ENCODE measurements around the gene RHOF. TPM values are rescaled to one million over a fixed set of nuclear protein-coding genes. Genes with fewer than 3 reads are reported as not detected.

Gene RHOF
- total and polyA plus RNA-seq, 4 donors, result 0.97 to 7.0 (median 3.5) TPM

GRCh38 chr12:121753844-121754264 is 39.6 kb downstream of the RHOF start:
- no peak for DNase-seq (ENCODE audit: low spot score)
- no peaks in the 10 kb centered on the region for H3K36me3 ChIP-seq (ENCODE audit: control insufficient read depth in 4 of 4, insufficient read depth in 3 of 4, low read depth in 1 of 4, low read length in 3 of 4)
- no peaks in the 10 kb centered on the region for H3K27me3 ChIP-seq (ENCODE audit: control insufficient read depth in 4 of 4, insufficient read depth in 4 of 4, low read length in 3 of 4)
- H3K4me1 ChIP-seq (ENCODE audit: control insufficient read depth in 4 of 4, insufficient read depth in 4 of 4, low read length in 3 of 4), result peaks cover 4 to 28% (median 13%) of the 10 kb centered on the region in 4 donors
- peak overlapping the region in 1 of 2 donors; percentile 26 for H3K9ac ChIP-seq (ENCODE audit: low read depth in 1 of 2, low read length in 2 of 2)
- TF ChIP-seq JUND (IDR thresholded peaks at IDR 0.05) (peak; percentile 23 to 67), ZBTB33 (IDR thresholded peaks at IDR 0.05) (no peak), NR2F2 (IDR thresholded peaks at IDR 0.05) (peak; percentile 20), MAX (IDR thresholded peaks at IDR 0.05) (no peak), CTCF (IDR thresholded peaks at IDR 0.05; ENCODE audit: low read depth, low read length, missing input control) (no peak), SP1 (IDR thresholded peaks at IDR 0.05) (peak; percentile 92), EGR1 (IDR thresholded peaks at IDR 0.05; ENCODE audit: low read depth in 2 of 2) (peak in 1 of 2 donors; percentile 68), HNF4A (conservative IDR thresholded peaks at IDR 0.05) (peak; percentile 89 to 95), TAF1 (conservative IDR thresholded peaks at IDR 0.05) (no peak), HNF4G (IDR thresholded peaks at IDR 0.05) (peak; percentile 80), REST (IDR thresholded peaks at IDR 0.05) (peak; percentile 83), FOXA2 (IDR thresholded peaks at IDR 0.05) (peak; percentile 74), RXRA (IDR thresholded peaks at IDR 0.05) (peak; percentile 86 to 96), FOXA1 (IDR thresholded peaks at IDR 0.05) (peak; percentile 85), GABPA (IDR thresholded peaks at IDR 0.05 in 1 of 2, conservative IDR thresholded peaks at IDR 0.05 in 1 of 2) (peak in 1 of 2 donors; percentile 69), ATF3 (IDR thresholded peaks at IDR 0.05) (no peak), YY1 (IDR thresholded peaks at IDR 0.05) (peak; percentile 89), RAD21 (IDR thresholded peaks at IDR 0.05) (peak; percentile 39 to 45)
- H3K27ac ChIP-seq (ENCODE audit: low read depth in 1 of 2, low read length in 2 of 2), result peak overlapping the region; percentile 71 to 83
- whole genome bisulfite sequencing, result 27% methylated on average over 12 of the region's 12 CpGs
- no peak overlapping the region for H3K4me3 ChIP-seq (ENCODE audit: low read depth in 1 of 3, low read length in 3 of 3)
- H3K9me3 ChIP-seq (ENCODE audit: control insufficient read depth in 4 of 4, low read length in 3 of 4), result no peaks in the 10 kb centered on the region
